Ishikawa (cell line): ENCODE measurements around the gene PLAAT2.

Experiments used
- CEBPB ChIP-seq: IDR thresholded peaks from 2 replicates; pipeline ENCODE4 v1.6.1; 2012
- CREB1 ChIP-seq: IDR thresholded peaks from 2 replicates; pipeline ENCODE4 v1.6.1; 2012; ENCODE audit warnings: low read depth
- EP300 ChIP-seq: IDR thresholded peaks from 2 replicates; pipeline ENCODE4 v1.6.1; 2012; ENCODE audit warnings: borderline replicate concordance
- NFIC ChIP-seq: IDR thresholded peaks from 2 replicates; pipeline ENCODE4 v1.6.1; 2012
- RAD21 ChIP-seq: IDR thresholded peaks from 2 replicates; pipeline ENCODE4 v1.6.1; 2012; ENCODE audit warnings: low read depth
- TAF1 ChIP-seq: IDR thresholded peaks from 2 replicates; pipeline ENCODE4 v1.6.1; 2012; ENCODE audit warnings: low read depth, mild to moderate bottlenecking
- YY1 ChIP-seq: IDR thresholded peaks from 2 replicates; pipeline ENCODE4 v1.6.1; 2012; ENCODE audit warnings: low read depth
- TF ChIP-seq, protein P1 (sequence below): IDR thresholded peaks from 2 replicates; pipeline ENCODE4 v1.6.1; 2012

- no peak for TF ChIP-seq RAD21
- TF ChIP-seq EP300, result no peak
- TF ChIP-seq CEBPB, result no peak
- no peak for TF ChIP-seq TAF1
- no peak for TF ChIP-seq CREB1
- no peak for TF ChIP-seq YY1
- TF ChIP-seq, protein P1, sequence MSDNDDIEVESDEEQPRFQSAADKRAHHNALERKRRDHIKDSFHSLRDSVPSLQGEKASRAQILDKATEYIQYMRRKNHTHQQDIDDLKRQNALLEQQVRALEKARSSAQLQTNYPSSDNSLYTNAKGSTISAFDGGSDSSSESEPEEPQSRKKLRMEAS, result no peak
- no peak for TF ChIP-seq NFIC
Observed at GRCh38 chr11:63548178-63548577, 15.0 kb downstream of the PLAAT2 start.
